OCI-LY7 (cell line): Measurements from ENCODE around the gene AHCY. TPM values are rescaled to one million over a fixed set of nuclear protein-coding genes. Genes with fewer than 3 reads are reported as not detected.

Experiments
- BruUV-seq: library from RNA; stranded (reverse); fragments of 400-500 nt; replicated peaks from 2 replicates; lab custom pipeline; 2021; lab: Mats Ljungman, UMichigan
- CTCF ChIA-PET: fragments of 300-600 bp; sonication (Branson Sonifier 250); formaldehyde crosslinking; loops from one replicate; lab custom pipeline; 2022; ENCODE audit warnings: antibody characterized with exemption; ENCODE audit not compliant: unreplicated experiment; lab: Charles Lee
- POLR2A ChIA-PET: fragments of 300-600 bp; sonication (Branson Sonifier 250); formaldehyde crosslinking; loops from one replicate; lab custom pipeline; 2022; ENCODE audit warnings: antibody characterized with exemption; lab: Charles Lee
- DNase-seq: peaks from one replicate; pipeline ENCODE4 v3.0.0-alpha.2; 2015; ENCODE audit warnings: low spot score
- H2AFZ ChIP-seq: fragments of 200-600 bp; sonication (generic), shearing (Covaris generic); 2 replicates; pipeline ENCODE4 v1.6.1; 2014; ENCODE audit warnings: mild to moderate bottlenecking, antibody characterized with exemption, low read length, moderate library complexity
- H3K27ac ChIP-seq: fragments of 200-600 bp; sonication (generic); 2 replicates; pipeline ENCODE4 v1.5.1; 2014; ENCODE audit warnings: mixed run types, low read depth, mild to moderate bottlenecking, moderate library complexity, low read length, inconsistent platforms; ENCODE audit not compliant: poor library complexity, severe bottlenecking
- H3K36me3 ChIP-seq: fragments of 200-600 bp; sonication (generic); 2 replicates; pipeline ENCODE4 v1.6.1; 2014; ENCODE audit warnings: mild to moderate bottlenecking, antibody characterized with exemption, low read length, moderate library complexity, mixed read lengths; ENCODE audit not compliant: insufficient read depth
- H3K4me1 ChIP-seq: fragments of 200-600 bp; sonication (generic); 2 replicates; pipeline ENCODE4 v1.5.1; 2014; ENCODE audit warnings: mild to moderate bottlenecking, low read length; ENCODE audit not compliant: insufficient read depth, poor library complexity, severe bottlenecking
- H3K4me2 ChIP-seq: fragments of 200-600 bp; sonication (generic); 2 replicates; pipeline ENCODE4 v1.6.1; 2014; ENCODE audit warnings: mild to moderate bottlenecking, low read length
- H3K4me3 ChIP-seq: fragments of 200-600 bp; sonication (generic); 2 replicates; pipeline ENCODE4 v1.5.1; 2014; ENCODE audit warnings: mild to moderate bottlenecking, low read depth, low read length; ENCODE audit not compliant: poor library complexity, severe bottlenecking
- H3K79me2 ChIP-seq: fragments of 200-600 bp; sonication (generic); 2 replicates; pipeline ENCODE4 v1.6.1; 2016; ENCODE audit warnings: low read depth, mild to moderate bottlenecking, low read length, moderate library complexity, mixed read lengths; ENCODE audit not compliant: insufficient read depth
- H3K9me2 ChIP-seq: fragments of 200-600 bp; sonication (generic); 2 replicates; pipeline ENCODE4 v1.6.1; 2016; ENCODE audit warnings: mild to moderate bottlenecking, low read length, mixed read lengths; ENCODE audit not compliant: insufficient read depth
- H3K9me3 ChIP-seq: fragments of 200-600 bp; sonication (generic); 2 replicates; pipeline ENCODE4 v1.6.1; 2014; ENCODE audit warnings: mild to moderate bottlenecking, mixed run types, low read length, mixed read lengths
- H4K20me1 ChIP-seq: fragments of 200-600 bp; sonication (generic); 2 replicates; pipeline ENCODE4 v1.6.1; 2014; ENCODE audit warnings: mild to moderate bottlenecking, antibody characterized with exemption, low read length, moderate library complexity, mixed read lengths; ENCODE audit not compliant: insufficient read depth
- EZH2phosphoT487 ChIP-seq: fragments of 200-600 bp; sonication (generic); IDR thresholded peaks from 2 replicates; pipeline ENCODE4 v1.6.1; 2018; ENCODE audit warnings: low read depth, borderline replicate concordance, mild to moderate bottlenecking, mixed run types, antibody characterized with exemption, low read length, moderate library complexity, mixed read lengths
- intact Hi-C: fragments of 100-400 bp; cut with micrococcal nuclease; formaldehyde crosslinking; loops from one replicate; pipeline ENCODE4 v1.10.0; 2022; ENCODE audit not compliant: unreplicated experiment
- total RNA-seq, 2 experiments: library from RNA; depleted of rRNA in 1 of 2; stranded (reverse); fragments of >200 nt in 1 of 2; shearing (Covaris generic) in 1 of 2; gene quantifications; 2 replicates each; pipeline ENCODE4 v1.2.3, GENCODE V29; 2014 to 2022
- TF ChIP-seq, protein P1 (sequence below): fragments of 200-600 bp; sonication (generic); conservative IDR thresholded peaks from 2 replicates; pipeline ENCODE4 v1.5.1; 2014; ENCODE audit warnings: mild to moderate bottlenecking, antibody characterized with exemption, low read length, moderate library complexity, mixed read lengths

AHCY gene
- total RNA-seq, 2 experiments from 2014 or later: 133 to 218 TPM

DNA sequence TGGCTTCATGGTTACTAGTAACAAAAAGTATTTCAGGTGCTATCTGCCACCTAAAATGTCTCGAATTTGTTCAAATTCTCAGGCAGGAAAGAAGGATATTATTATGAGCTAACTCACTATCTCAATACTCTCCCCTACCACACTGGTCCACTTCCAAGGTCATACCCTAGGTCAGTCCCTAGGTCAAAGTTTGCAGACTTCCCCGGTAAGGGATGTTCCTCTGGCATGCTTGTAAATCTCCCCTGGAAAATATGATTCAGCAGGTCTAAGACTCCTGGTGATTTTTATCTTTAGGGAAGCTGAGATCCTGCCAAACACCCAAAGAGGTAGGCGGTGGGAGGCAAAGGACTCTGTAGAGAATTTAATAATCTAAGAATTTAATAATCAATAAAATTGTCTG is 6.7 kb downstream of the AHCY start:
- intact Hi-C loops: no loop called here
- ChIA-PET CTCF (no interaction called here), POLR2A (interaction anchor here (0.9 kb wide), 1 partner anchor 203 kb away, joined by 3 read pairs; no protein-coding TSS in a partner anchor)
- Histone ChIP-seq H3K36me3 (peaks cover 83% of the 10 kb centered on the region), H4K20me1 (peaks cover 13% of the 10 kb centered on the region; the same call in 1 of the 2 replicates), H3K9me3 (no peaks in the 10 kb centered on the region), H3K9me2 (no peaks in the 10 kb centered on the region), H3K27ac (no peak overlapping the region), H3K79me2 (peaks cover 60% of the 10 kb centered on the region), H3K4me1 (peaks cover 27% of the 10 kb centered on the region), H3K4me3 (no peak overlapping the region), H2AFZ (no peak overlapping the region), H3K4me2 (no peak overlapping the region)
- DNase-seq: no peak
- no TSS peak for BruUV-seq
- TF ChIP-seq EZH2phosphoT487: no peak
- TF ChIP-seq, protein P1, sequence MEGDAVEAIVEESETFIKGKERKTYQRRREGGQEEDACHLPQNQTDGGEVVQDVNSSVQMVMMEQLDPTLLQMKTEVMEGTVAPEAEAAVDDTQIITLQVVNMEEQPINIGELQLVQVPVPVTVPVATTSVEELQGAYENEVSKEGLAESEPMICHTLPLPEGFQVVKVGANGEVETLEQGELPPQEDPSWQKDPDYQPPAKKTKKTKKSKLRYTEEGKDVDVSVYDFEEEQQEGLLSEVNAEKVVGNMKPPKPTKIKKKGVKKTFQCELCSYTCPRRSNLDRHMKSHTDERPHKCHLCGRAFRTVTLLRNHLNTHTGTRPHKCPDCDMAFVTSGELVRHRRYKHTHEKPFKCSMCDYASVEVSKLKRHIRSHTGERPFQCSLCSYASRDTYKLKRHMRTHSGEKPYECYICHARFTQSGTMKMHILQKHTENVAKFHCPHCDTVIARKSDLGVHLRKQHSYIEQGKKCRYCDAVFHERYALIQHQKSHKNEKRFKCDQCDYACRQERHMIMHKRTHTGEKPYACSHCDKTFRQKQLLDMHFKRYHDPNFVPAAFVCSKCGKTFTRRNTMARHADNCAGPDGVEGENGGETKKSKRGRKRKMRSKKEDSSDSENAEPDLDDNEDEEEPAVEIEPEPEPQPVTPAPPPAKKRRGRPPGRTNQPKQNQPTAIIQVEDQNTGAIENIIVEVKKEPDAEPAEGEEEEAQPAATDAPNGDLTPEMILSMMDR: no peak

DNA sequence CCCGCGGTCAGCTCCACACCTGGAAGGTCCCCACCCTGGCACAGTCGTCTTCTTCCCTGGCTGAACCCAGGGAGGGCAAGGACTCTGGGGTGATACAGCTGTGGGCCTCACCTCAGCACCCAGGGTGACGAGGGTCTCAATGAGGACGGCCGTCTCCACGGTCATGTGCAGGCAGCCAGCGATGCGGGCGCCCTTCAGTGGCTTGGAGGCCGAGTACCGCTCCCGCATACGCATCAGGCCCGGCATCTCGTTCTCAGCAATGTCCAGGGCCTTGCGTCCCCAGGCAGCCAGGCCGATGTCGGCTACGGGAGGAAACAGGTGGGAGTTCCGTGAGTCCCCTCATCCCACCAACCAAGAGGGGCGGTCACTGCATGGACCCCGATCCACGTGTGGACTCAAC is 7.9 kb downstream of the AHCY start:
- no peak overlapping the region for H3K4me2 ChIP-seq
- intact Hi-C loops: no loop called here

DNA sequence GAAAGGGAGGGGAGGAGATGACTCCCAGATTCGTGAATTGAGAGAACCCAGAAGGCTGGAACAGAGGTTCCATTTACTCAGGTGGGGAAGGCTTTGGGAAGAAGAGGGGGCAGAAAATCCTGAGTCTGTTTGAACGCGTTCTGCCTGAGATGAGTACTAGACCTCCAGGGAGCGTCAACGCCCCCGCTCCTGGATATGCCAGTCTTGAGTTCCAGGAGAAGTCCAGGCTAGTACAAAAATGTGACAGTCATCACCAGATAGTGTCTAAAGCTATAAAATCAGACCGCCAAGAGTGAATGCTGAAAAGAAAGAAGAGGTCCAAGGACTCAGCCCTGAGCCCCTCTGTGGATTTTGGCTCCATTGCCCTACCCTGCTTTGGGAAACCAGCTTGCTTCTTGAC is 8.6 kb downstream of the AHCY start:
- H3K4me1 ChIP-seq: peaks cover 8% of the 10 kb centered on the region
- no peak for DNase-seq
- ChIA-PET CTCF (interaction anchor here (1.2 kb wide), 1 partner anchor 11 kb away, joined by 3 read pairs; no protein-coding TSS in a partner anchor), POLR2A (interaction anchor here (0.5 kb wide), 1 partner anchor 481 kb away, joined by 4 read pairs; no protein-coding TSS in a partner anchor)
- no peak overlapping the region for H3K4me3 ChIP-seq
- peaks cover 40% of the 10 kb centered on the region for H3K79me2 ChIP-seq
- no peak overlapping the region for H3K27ac ChIP-seq
- no peak overlapping the region for H2AFZ ChIP-seq
- BruUV-seq: no TSS peak
- intact Hi-C loops: no loop called here
- H3K4me2 ChIP-seq: no peak overlapping the region
- TF ChIP-seq EZH2phosphoT487: no peak
- TF ChIP-seq, protein P1: no peak
- no peaks in the 10 kb centered on the region for H4K20me1 ChIP-seq
- H3K9me2 ChIP-seq: no peaks in the 10 kb centered on the region
- peaks cover 88% of the 10 kb centered on the region for H3K36me3 ChIP-seq
- no peaks in the 10 kb centered on the region for H3K9me3 ChIP-seq

More for the DNA sequence above, 7.9 kb downstream of the AHCY start:
- DNase-seq: no peak
- Histone ChIP-seq H3K4me1 (peaks cover 15% of the 10 kb centered on the region), H3K9me2 (no peaks in the 10 kb centered on the region), H3K4me3 (no peak overlapping the region), H4K20me1 (peaks cover 5% of the 10 kb centered on the region; the same call in 1 of the 2 replicates), H3K27ac (no peak overlapping the region), H3K9me3 (no peaks in the 10 kb centered on the region), H2AFZ (no peak overlapping the region), H3K79me2 (peaks cover 48% of the 10 kb centered on the region), H3K36me3 (peaks cover 88% of the 10 kb centered on the region)
- BruUV-seq: no TSS peak
- no peak for TF ChIP-seq EZH2phosphoT487
- TF ChIP-seq, protein P1: no peak
- ChIA-PET CTCF (interaction anchor here (1.2 kb wide), 1 partner anchor 12 kb away, joined by 3 read pairs; no protein-coding TSS in a partner anchor), POLR2A (no interaction called here)
